Measurements from ENCODE around the gene MTHFR.
"Not testable (repeated sequence)": the region's sequence is repeated elsewhere in the genome, so short reads cannot be mapped to it uniquely, and the experiment has no call there.

- TF ChIP-seq, protein P1, sequence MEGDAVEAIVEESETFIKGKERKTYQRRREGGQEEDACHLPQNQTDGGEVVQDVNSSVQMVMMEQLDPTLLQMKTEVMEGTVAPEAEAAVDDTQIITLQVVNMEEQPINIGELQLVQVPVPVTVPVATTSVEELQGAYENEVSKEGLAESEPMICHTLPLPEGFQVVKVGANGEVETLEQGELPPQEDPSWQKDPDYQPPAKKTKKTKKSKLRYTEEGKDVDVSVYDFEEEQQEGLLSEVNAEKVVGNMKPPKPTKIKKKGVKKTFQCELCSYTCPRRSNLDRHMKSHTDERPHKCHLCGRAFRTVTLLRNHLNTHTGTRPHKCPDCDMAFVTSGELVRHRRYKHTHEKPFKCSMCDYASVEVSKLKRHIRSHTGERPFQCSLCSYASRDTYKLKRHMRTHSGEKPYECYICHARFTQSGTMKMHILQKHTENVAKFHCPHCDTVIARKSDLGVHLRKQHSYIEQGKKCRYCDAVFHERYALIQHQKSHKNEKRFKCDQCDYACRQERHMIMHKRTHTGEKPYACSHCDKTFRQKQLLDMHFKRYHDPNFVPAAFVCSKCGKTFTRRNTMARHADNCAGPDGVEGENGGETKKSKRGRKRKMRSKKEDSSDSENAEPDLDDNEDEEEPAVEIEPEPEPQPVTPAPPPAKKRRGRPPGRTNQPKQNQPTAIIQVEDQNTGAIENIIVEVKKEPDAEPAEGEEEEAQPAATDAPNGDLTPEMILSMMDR (IDR thresholded peaks at IDR 0.05; ENCODE audit: insufficient read depth, low read depth, low read length) = not testable (repeated sequence)
- not testable (repeated sequence) for TF ChIP-seq EZH2 (IDR thresholded peaks at IDR 0.05; ENCODE audit: insufficient read depth, low read length)
Measured at GRCh38 chr1:11803924-11804665, 1.7 kb downstream of the MTHFR start.

Data from astrocyte (in vitro differentiated cells and primary cell).